MM.1S (cell line): ENCODE results near the gene CBX2.

Experiments used
- DNase-seq: peaks from one replicate; pipeline ENCODE4 v3.0.0-alpha.2; 2015
- H2AFZ ChIP-seq: fragments of 300-600 bp; sonication (generic); 2 replicates; pipeline ENCODE4 v1.6.0; 2016; ENCODE audit warnings: antibody characterized with exemption, low read length
- H3F3A ChIP-seq: fragments of 300-600 bp; sonication (generic); 2 replicates; pipeline ENCODE4 v1.6.1; 2016; ENCODE audit warnings: mild to moderate bottlenecking, antibody characterized with exemption, low read length, moderate library complexity, mixed read lengths; ENCODE audit not compliant: insufficient read depth
- H3K27ac ChIP-seq: fragments of 300-600 bp; sonication (generic); 2 replicates; pipeline ENCODE4 v1.5.1; 2016; ENCODE audit warnings: mild to moderate bottlenecking, low read length
- H3K27me3 ChIP-seq: fragments of 300-600 bp; sonication (generic); replicated peaks from 2 replicates; pipeline ENCODE4 v1.6.0; 2016; ENCODE audit warnings: low read length; ENCODE audit not compliant: insufficient read depth
- H3K36me3 ChIP-seq: fragments of 300-600 bp; sonication (generic); replicated peaks from 2 replicates; pipeline ENCODE4 v1.6.1; 2016; ENCODE audit warnings: mild to moderate bottlenecking, low read length, mixed read lengths; ENCODE audit not compliant: insufficient read depth
- H3K4me1 ChIP-seq: fragments of 300-600 bp; sonication (generic); 2 replicates; pipeline ENCODE4 v1.6.1; 2016; ENCODE audit warnings: low read length, mixed read lengths
- H3K4me2 ChIP-seq: fragments of 300-600 bp; sonication (generic); 2 replicates; pipeline ENCODE4 v1.6.0; 2016; ENCODE audit warnings: low read depth, low read length
- H3K4me3 ChIP-seq: fragments of 300-600 bp; sonication (generic); 2 replicates; pipeline ENCODE4 v1.5.1; 2016; ENCODE audit warnings: low read length, mixed read lengths
- H3K79me2 ChIP-seq: fragments of 300-600 bp; sonication (generic); 2 replicates; pipeline ENCODE4 v1.6.1; 2016; ENCODE audit warnings: mixed run types, low read length, mixed read lengths
- H3K9ac ChIP-seq: fragments of 300-600 bp; sonication (generic); 2 replicates; pipeline ENCODE4 v1.6.1; 2016; ENCODE audit warnings: low read length, mixed read lengths
- H3K9me2 ChIP-seq: fragments of 300-600 bp; sonication (generic); replicated peaks from 2 replicates; pipeline ENCODE4 v1.6.1; 2016; ENCODE audit warnings: mild to moderate bottlenecking, low read length, mixed read lengths; ENCODE audit not compliant: insufficient read depth
- H3K9me3 ChIP-seq: fragments of 300-600 bp; sonication (generic); replicated peaks from 2 replicates; pipeline ENCODE4 v1.6.1; 2016; ENCODE audit warnings: mild to moderate bottlenecking, low read length, mixed read lengths; ENCODE audit not compliant: insufficient read depth
- H4K20me1 ChIP-seq: fragments of 300-600 bp; sonication (generic); 2 replicates; pipeline ENCODE4 v1.6.1; 2016; ENCODE audit warnings: mild to moderate bottlenecking, low read length, moderate library complexity, mixed read lengths; ENCODE audit not compliant: insufficient read depth
- CTCF ChIP-seq: fragments of 300-600 bp; sonication (generic); IDR thresholded peaks from 2 replicates; pipeline ENCODE4 v1.5.1; 2016; ENCODE audit warnings: antibody characterized with exemption, low read length, mixed read lengths
- EZH2 ChIP-seq: fragments of 300-600 bp; sonication (generic); optimal IDR thresholded peaks from 2 replicates; pipeline ENCODE3; 2017; ENCODE audit warnings: low read depth, mild to moderate bottlenecking, antibody characterized with exemption, low read length, mixed read lengths
- EZH2phosphoT487 ChIP-seq: fragments of 300-600 bp; sonication (generic); IDR thresholded peaks from 2 replicates; pipeline ENCODE4 v1.6.1; 2018; ENCODE audit warnings: antibody characterized with exemption, low read length

Gene CBX2

GRCh38 chr17:79799538-79800324 is 21.8 kb downstream of the CBX2 start:
- TF ChIP-seq EZH2phosphoT487: peak; percentile 78
- peak; percentile 97 for TF ChIP-seq EZH2
- no peak for TF ChIP-seq CTCF
- H3K27ac ChIP-seq: no peak overlapping the region
- H3K36me3 ChIP-seq: no peaks in the 10 kb centered on the region
- no peaks in the 10 kb centered on the region for H3K9me2 ChIP-seq
- no peaks in the 10 kb centered on the region for H4K20me1 ChIP-seq
- H3K4me2 ChIP-seq: no peak overlapping the region
- no peaks in the 10 kb centered on the region for H3K9me3 ChIP-seq
- H3K27me3 ChIP-seq: peaks cover 71% of the 10 kb centered on the region
- no peak overlapping the region for H2AFZ ChIP-seq
- H3K4me3 ChIP-seq: no peak overlapping the region
- peaks cover 9% of the 10 kb centered on the region for H3K4me1 ChIP-seq
- H3K9ac ChIP-seq: no peak overlapping the region
- H3K79me2 ChIP-seq: no peaks in the 10 kb centered on the region
- no peak for DNase-seq
- H3F3A ChIP-seq: no peaks in the 10 kb centered on the region

- Histone ChIP-seq H3K4me1 (peaks cover 9% of the 10 kb centered on the region), H3K36me3 (no peaks in the 10 kb centered on the region), H3K9me2 (no peaks in the 10 kb centered on the region), H3K9ac (no peak overlapping the region), H3K27ac (no peak overlapping the region), H3K27me3 (peaks cover 79% of the 10 kb centered on the region), H3K9me3 (no peaks in the 10 kb centered on the region), H3K4me3 (no peak overlapping the region; the same call in 1 of the 2 replicates), H3K4me2 (peak overlapping the region; percentile 34), H3F3A (no peaks in the 10 kb centered on the region), H3K79me2 (no peaks in the 10 kb centered on the region), H2AFZ (no peak overlapping the region), H4K20me1 (no peaks in the 10 kb centered on the region)
- no peak; the same call in 1 of the 2 replicates for TF ChIP-seq EZH2phosphoT487
- peak; percentile 47 for TF ChIP-seq EZH2
- TF ChIP-seq CTCF: no peak
- DNase-seq: no peak
Measured at GRCh38 chr17:79800325-79801155, 22.6 kb downstream of the CBX2 start.

- Histone ChIP-seq H3K9me2 (no peaks in the 10 kb centered on the region), H2AFZ (no peak overlapping the region), H3K27ac (no peak overlapping the region), H3K79me2 (no peaks in the 10 kb centered on the region), H4K20me1 (no peaks in the 10 kb centered on the region), H3K4me1 (0 out of 2 replicates have a peak, but pooled peaks cover 3% of the 10 kb centered on the region), H3K36me3 (no peaks in the 10 kb centered on the region), H3K4me3 (no peak overlapping the region), H3K27me3 (peaks cover 88% of the 10 kb centered on the region), H3F3A (no peaks in the 10 kb centered on the region), H3K9ac (no peak overlapping the region), H3K9me3 (no peaks in the 10 kb centered on the region), H3K4me2 (peak overlapping the region; percentile 34; the same call in 1 of the 2 replicates)
- DNase-seq: no peak
- TF ChIP-seq EZH2phosphoT487 (peak; percentile 28; the same call in 1 of the 2 replicates), CTCF (no peak)
Measured at GRCh38 chr17:79801156-79802038, 23.4 kb downstream of the CBX2 start.
